Measurements from ENCODE around the gene UGP2. TPM values are rescaled to one million over a fixed set of nuclear protein-coding genes. Genes with fewer than 3 reads are reported as not detected.

The UGP2 gene
- total RNA-seq, 1 donor from 2014 or later, result 145 TPM

DNA sequence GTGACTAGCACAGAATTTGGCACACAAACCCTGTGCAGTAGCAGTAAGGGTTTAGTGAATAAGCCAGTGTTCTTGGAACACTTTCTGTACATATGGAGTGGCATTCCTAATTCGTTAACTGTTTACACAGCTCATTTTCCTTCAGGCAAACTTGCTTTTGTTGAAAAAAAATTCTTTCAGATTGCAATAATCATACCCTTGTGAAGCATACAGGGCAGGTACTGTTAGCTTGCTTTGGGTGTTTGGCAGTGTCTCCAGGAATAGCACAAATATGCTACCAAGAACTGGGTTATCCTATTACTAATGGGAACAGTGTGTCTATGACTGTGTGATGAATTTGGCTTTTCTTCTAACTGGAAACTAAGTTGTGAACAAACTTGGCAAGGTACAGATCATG lies 33.4 kb downstream of the UGP2 start:
- Histone ChIP-seq H3K9me3 (no peaks in the 10 kb centered on the region), H3K27me3 (no peaks in the 10 kb centered on the region), H3K36me3 (peaks cover 15% of the 10 kb centered on the region), H3K27ac (no peak overlapping the region), H3K4me1 (peaks cover 34% of the 10 kb centered on the region), H3K4me3 (no peak overlapping the region)
- ATAC-seq (no peak), DNase-seq (no peak)
- intact Hi-C loops (cut with DNase I), result no loop called here
- TF ChIP-seq, protein P1, sequence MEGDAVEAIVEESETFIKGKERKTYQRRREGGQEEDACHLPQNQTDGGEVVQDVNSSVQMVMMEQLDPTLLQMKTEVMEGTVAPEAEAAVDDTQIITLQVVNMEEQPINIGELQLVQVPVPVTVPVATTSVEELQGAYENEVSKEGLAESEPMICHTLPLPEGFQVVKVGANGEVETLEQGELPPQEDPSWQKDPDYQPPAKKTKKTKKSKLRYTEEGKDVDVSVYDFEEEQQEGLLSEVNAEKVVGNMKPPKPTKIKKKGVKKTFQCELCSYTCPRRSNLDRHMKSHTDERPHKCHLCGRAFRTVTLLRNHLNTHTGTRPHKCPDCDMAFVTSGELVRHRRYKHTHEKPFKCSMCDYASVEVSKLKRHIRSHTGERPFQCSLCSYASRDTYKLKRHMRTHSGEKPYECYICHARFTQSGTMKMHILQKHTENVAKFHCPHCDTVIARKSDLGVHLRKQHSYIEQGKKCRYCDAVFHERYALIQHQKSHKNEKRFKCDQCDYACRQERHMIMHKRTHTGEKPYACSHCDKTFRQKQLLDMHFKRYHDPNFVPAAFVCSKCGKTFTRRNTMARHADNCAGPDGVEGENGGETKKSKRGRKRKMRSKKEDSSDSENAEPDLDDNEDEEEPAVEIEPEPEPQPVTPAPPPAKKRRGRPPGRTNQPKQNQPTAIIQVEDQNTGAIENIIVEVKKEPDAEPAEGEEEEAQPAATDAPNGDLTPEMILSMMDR (IDR thresholded peaks at IDR 0.05), result no peak

DNA sequence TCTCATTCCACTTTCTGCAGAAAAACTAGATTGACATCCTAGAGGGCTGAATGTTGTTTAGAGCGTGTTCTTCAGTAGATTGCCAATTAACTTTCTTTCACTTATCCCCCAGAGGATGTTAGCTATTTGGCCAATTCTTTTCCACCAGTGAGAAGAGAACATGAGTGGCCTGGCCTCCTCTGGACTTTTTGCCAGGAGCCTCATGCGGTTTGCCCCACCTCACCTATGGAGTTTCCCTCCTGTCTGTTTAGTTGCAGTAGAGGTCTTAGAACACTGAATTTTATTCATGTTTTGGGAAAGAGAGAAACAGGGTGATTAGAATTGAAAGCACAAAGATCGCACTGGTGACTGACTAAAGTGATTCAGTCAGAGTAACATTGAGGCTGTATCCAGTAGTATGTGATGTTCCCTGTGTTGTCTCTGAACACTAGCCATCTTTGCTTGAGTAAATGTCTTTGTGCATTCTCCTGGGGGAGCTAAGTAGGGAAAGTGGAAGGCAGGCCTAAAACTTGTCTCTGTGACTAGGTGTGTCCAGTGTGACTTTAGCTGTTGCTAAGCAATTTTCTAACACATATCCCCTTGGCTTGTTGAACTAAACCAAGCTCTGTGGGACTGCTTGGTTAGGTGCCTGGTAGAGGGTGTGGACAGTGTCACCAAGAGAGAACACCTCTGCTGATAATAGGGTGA lies 34.0 kb downstream of the UGP2 start:
- Histone ChIP-seq H3K27me3 (no peaks in the 10 kb centered on the region), H3K9me3 (no peaks in the 10 kb centered on the region), H3K4me3 (no peak overlapping the region), H3K4me1 (peaks cover 32% of the 10 kb centered on the region), H3K36me3 (peaks cover 15% of the 10 kb centered on the region), H3K27ac (no peak overlapping the region)
- TF ChIP-seq, protein P1 (IDR thresholded peaks at IDR 0.05), result no peak
- ATAC-seq, result peak; percentile 53
- intact Hi-C loops (cut with DNase I), result no loop called here
- DNase-seq, result no peak

DNA sequence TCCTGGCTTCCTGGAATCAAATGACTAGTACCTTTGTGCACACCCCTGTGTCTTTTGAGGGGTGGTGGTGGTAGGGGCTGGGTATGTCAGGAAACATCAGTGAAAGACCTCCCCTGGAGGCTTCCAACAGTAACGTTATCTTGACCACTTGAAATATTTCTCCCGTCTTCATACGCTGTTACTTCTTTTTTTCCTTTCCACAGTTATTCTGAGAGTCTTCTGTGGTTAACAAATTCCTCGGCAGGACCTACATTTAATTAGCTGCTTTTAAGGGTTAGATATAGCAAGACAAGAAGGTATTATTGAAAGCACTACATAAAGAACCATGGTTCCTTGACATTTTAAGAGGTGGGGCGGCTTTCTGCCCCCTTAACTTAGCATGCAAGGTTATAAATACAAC lies 34.6 kb downstream of the UGP2 start:
- H3K4me1 ChIP-seq, result peaks cover 27% of the 10 kb centered on the region
- H3K27ac ChIP-seq, result no peak overlapping the region
- no peak for ATAC-seq
- H3K9me3 ChIP-seq, result no peaks in the 10 kb centered on the region
- DNase-seq, result no peak
- H3K36me3 ChIP-seq, result peaks cover 15% of the 10 kb centered on the region
- TF ChIP-seq, protein P1 (IDR thresholded peaks at IDR 0.05), result no peak
- intact Hi-C loops (cut with DNase I), result no loop called here
- no peaks in the 10 kb centered on the region for H3K27me3 ChIP-seq
- no peak overlapping the region for H3K4me3 ChIP-seq

DNA sequence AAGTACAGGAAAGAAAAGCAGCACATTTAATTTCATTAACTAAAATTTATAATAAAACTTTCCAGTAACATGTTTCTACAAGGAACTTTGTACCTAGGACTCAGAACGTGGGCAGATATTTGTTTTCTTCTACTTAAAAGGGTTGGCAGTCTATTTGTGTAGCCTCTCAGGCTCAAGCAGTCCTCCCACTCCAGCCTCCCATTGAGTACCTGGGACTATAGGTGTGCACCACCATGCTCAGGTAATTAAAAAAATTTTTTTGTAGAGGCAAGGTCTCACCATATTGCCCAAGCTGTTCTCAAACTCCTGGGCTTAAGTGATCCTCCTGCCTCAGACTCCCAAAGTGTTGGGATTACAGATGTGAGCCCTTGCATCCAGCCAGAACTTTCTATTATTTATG lies 36.8 kb downstream of the UGP2 start:
- H3K9me3 ChIP-seq, result no peaks in the 10 kb centered on the region
- TF ChIP-seq, protein P1 (IDR thresholded peaks at IDR 0.05), result no peak
- H3K27ac ChIP-seq, result no peak overlapping the region
- no peak overlapping the region for H3K4me3 ChIP-seq
- peaks cover 31% of the 10 kb centered on the region for H3K36me3 ChIP-seq
- intact Hi-C loops (cut with DNase I), result no loop called here
- H3K4me1 ChIP-seq, result peaks cover 13% of the 10 kb centered on the region
- ATAC-seq, result no peak
- no peak for DNase-seq
- H3K27me3 ChIP-seq, result no peaks in the 10 kb centered on the region

DNA sequence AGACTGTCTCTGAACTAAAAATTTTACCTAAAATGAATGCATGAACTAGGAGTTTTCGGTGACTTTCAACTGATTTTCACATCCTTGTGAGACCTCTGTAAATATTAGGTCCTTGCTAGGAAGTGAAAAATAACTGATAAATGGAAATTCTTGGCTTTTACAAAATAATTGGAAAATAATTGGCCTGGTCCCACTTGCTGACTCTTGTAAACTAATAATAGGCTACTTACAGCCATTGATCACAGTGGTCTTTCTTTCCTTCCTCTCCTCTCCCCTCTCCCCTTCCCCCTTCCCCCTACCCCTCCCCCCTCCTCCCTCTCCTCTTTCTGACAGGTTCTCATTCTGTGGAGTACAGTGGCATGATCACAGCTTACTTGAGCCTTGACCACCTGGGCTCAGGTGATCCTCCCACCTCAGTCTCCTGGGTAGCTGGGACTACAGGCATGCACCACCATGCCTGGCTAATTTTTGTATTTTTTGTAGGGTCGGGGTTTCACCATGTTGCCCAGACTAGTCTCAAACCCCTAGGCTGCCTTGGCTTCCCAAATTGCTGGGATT lies 38.3 kb downstream of the UGP2 start:
- ATAC-seq, result no peak
- DNase-seq, result no peak
- H3K36me3 ChIP-seq, result peaks cover 43% of the 10 kb centered on the region
- TF ChIP-seq, protein P1 (IDR thresholded peaks at IDR 0.05), result no peak
- H3K9me3 ChIP-seq, result no peaks in the 10 kb centered on the region
- no peak overlapping the region for H3K27ac ChIP-seq
- no peak overlapping the region for H3K4me3 ChIP-seq
- no peaks in the 10 kb centered on the region for H3K27me3 ChIP-seq
- H3K4me1 ChIP-seq, result peaks cover 10% of the 10 kb centered on the region
- intact Hi-C loops (cut with DNase I), result no loop called here
